TTC549 (cell line): ENCODE data around the gene ABCC11.

Source experiments
- FAIRE-seq: peaks from 2 replicates; lab custom pipeline; 2012; peaks lifted over from hg19 to GRCh38; lab: Jason Lieb, UNC

Gene ABCC11

GRCh38 chr16:48247311-48247710, at the start of gene ABCC11:
Gene ABCC11 (minus strand): TSS chr16:48247539. CDS start chr16:48231921, 15,618 bp downstream.
- no peak for FAIRE-seq

- no peak for FAIRE-seq
Measured at GRCh38 chr16:48295488-48296281, 48.3 kb upstream of the ABCC11 start.

GRCh38 chr16:48294724-48295123, 47.4 kb upstream of the ABCC11 start:
- FAIRE-seq = no peak

- FAIRE-seq = no peak
Measured at GRCh38 chr16:48292452-48292851, 45.1 kb upstream of the ABCC11 start.

- no peak for FAIRE-seq
Measured at GRCh38 chr16:48291754-48292153, 44.4 kb upstream of the ABCC11 start.

GRCh38 chr16:48291303-48291702, 44.0 kb upstream of the ABCC11 start:
- FAIRE-seq = no peak

GRCh38 chr16:48287239-48287638, 39.9 kb upstream of the ABCC11 start:
- FAIRE-seq = no peak

- no peak for FAIRE-seq
Measured at GRCh38 chr16:48284772-48285409, 37.6 kb upstream of the ABCC11 start.

- FAIRE-seq = no peak
Measured at GRCh38 chr16:48282636-48283263, 35.4 kb upstream of the ABCC11 start.

GRCh38 chr16:48280546-48280945, 33.2 kb upstream of the ABCC11 start:
- no peak for FAIRE-seq

- FAIRE-seq = no peak
Measured at GRCh38 chr16:48279199-48279598, 31.9 kb upstream of the ABCC11 start.

- FAIRE-seq = no peak
Measured at GRCh38 chr16:48277158-48277557, 29.8 kb upstream of the ABCC11 start.

GRCh38 chr16:48276102-48276501, 28.8 kb upstream of the ABCC11 start:
- FAIRE-seq = no peak

GRCh38 chr16:48274476-48274875, 27.1 kb upstream of the ABCC11 start:
- no peak for FAIRE-seq

- FAIRE-seq = no peak
Measured at GRCh38 chr16:48272837-48273421, 25.6 kb upstream of the ABCC11 start.

- no peak for FAIRE-seq
Measured at GRCh38 chr16:48271728-48272127, 24.4 kb upstream of the ABCC11 start.

GRCh38 chr16:48269011-48269410, 21.7 kb upstream of the ABCC11 start:
- FAIRE-seq = no peak

- FAIRE-seq = no peak
Measured at GRCh38 chr16:48262631-48263030, 15.3 kb upstream of the ABCC11 start.

- no peak for FAIRE-seq
Measured at GRCh38 chr16:48261569-48261968, 14.2 kb upstream of the ABCC11 start.

GRCh38 chr16:48256579-48257177, 9.3 kb upstream of the ABCC11 start:
- no peak for FAIRE-seq

- no peak for FAIRE-seq
Measured at GRCh38 chr16:48252013-48252412, 4.7 kb upstream of the ABCC11 start.

GRCh38 chr16:48250520-48251278, 3.4 kb upstream of the ABCC11 start:
- no peak for FAIRE-seq
